WTC11 (cell line): ENCODE results near the gene GPS2. TPM values are rescaled to one million over a fixed set of nuclear protein-coding genes. Genes with fewer than 3 reads are reported as not detected.

ENCODE experiments used
- ATAC-seq: fragments of 200-7000 bp; cut with Tn5 transposase; 2 replicates; pipeline ENCODE4 v1.10.0; 2021; ENCODE audit warnings: mild to moderate bottlenecking, moderate library complexity
- CTCF ChIA-PET: fragments of 300-600 bp; sonication (Branson Sonifier 250); formaldehyde crosslinking; loops from one replicate; lab custom pipeline; 2021; ENCODE audit warnings: antibody characterized with exemption; lab: Charles Lee
- POLR2A ChIA-PET: fragments of 350-600 bp; sonication (Branson Sonifier 250); formaldehyde crosslinking; loops from one replicate; lab custom pipeline; 2021; ENCODE audit warnings: antibody characterized with exemption; lab: Charles Lee
- DNase-seq: peaks from one replicate; pipeline ENCODE4 v3.0.0; 2021; ENCODE audit warnings: low spot score
- H3K27ac Mint-ChIP-seq: 2 replicates; pipeline ENCODE4 v1.8.0; 2021; ENCODE audit warnings: mixed read lengths
- H3K27me3 Mint-ChIP-seq: 2 replicates; pipeline ENCODE4 v1.8.0; 2021; ENCODE audit warnings: low read depth, mild to moderate bottlenecking, moderate library complexity, mixed read lengths
- H3K36me3 Mint-ChIP-seq: 2 replicates; pipeline ENCODE4 v1.8.0; 2021; ENCODE audit warnings: mixed read lengths
- H3K4me1 Mint-ChIP-seq: 2 replicates; pipeline ENCODE4 v1.8.0; 2022; ENCODE audit warnings: mixed read lengths
- H3K4me3 Mint-ChIP-seq: 2 replicates; pipeline ENCODE4 v1.8.0; 2021; ENCODE audit warnings: mild to moderate bottlenecking, moderate library complexity, mixed read lengths
- H3K9me3 Mint-ChIP-seq: 2 replicates; pipeline ENCODE4 v1.8.0; 2021; ENCODE audit warnings: mixed read lengths
- AFF4 ChIP-seq: sonication (generic); formaldehyde crosslinking; IDR thresholded peaks from 2 replicates; pipeline ENCODE4 v1.8.1; 2023; ENCODE audit warnings: mild to moderate bottlenecking, missing genetic modification reagents, borderline replicate concordance
- ESRRA ChIP-seq: sonication (generic); formaldehyde crosslinking; IDR thresholded peaks from 2 replicates; pipeline ENCODE4 v1.8.1; 2022; ENCODE audit warnings: mild to moderate bottlenecking, missing genetic modification reagents, borderline replicate concordance
- ETV6 ChIP-seq: sonication (generic); formaldehyde crosslinking; IDR thresholded peaks from 2 replicates; pipeline ENCODE4 v1.8.1; 2022; ENCODE audit warnings: mild to moderate bottlenecking, missing genetic modification reagents
- HMGA2 ChIP-seq: fragments of 250-450 bp; sonication (Bioruptor Pico); IDR thresholded peaks from 2 replicates; pipeline ENCODE4 v1.4.0; 2021; ENCODE audit warnings: mild to moderate bottlenecking, moderate library complexity
- IRF2 ChIP-seq: sonication (generic); formaldehyde crosslinking; IDR thresholded peaks from 2 replicates; pipeline ENCODE4 v1.8.0; 2022; ENCODE audit warnings: low read depth, missing genetic modification reagents, borderline replicate concordance
- KAT7 ChIP-seq: sonication (generic); formaldehyde crosslinking; IDR thresholded peaks from 2 replicates; pipeline ENCODE4 v1.8.1; 2023; ENCODE audit warnings: missing genetic modification reagents, mild to moderate bottlenecking, borderline replicate concordance
- MAX ChIP-seq: sonication (generic); formaldehyde crosslinking; IDR thresholded peaks from 2 replicates; pipeline ENCODE4 v1.8.0; 2022; ENCODE audit warnings: mild to moderate bottlenecking, missing genetic modification reagents
- NFE2L1 ChIP-seq: sonication (generic); formaldehyde crosslinking; IDR thresholded peaks from 2 replicates; pipeline ENCODE4 v1.8.1; 2023; ENCODE audit warnings: missing genetic modification reagents
- NFYB ChIP-seq: sonication (generic); formaldehyde crosslinking; conservative IDR thresholded peaks from 2 replicates; pipeline ENCODE4 v1.8.0; 2022; ENCODE audit warnings: low read depth, missing genetic modification reagents
- PRDM15 ChIP-seq: sonication (generic); formaldehyde crosslinking; IDR thresholded peaks from 2 replicates; pipeline ENCODE4 v1.8.0; 2022; ENCODE audit warnings: missing genetic modification reagents
- ZBTB21 ChIP-seq: sonication (generic); formaldehyde crosslinking; IDR thresholded peaks from 2 replicates; pipeline ENCODE4 v1.8.1; 2023; ENCODE audit warnings: mild to moderate bottlenecking, missing genetic modification reagents, borderline replicate concordance
- ZNF138 ChIP-seq: sonication (generic); formaldehyde crosslinking; conservative IDR thresholded peaks from 2 replicates; pipeline ENCODE4 v1.8.1; 2022; ENCODE audit warnings: mild to moderate bottlenecking, moderate library complexity, missing genetic modification reagents
- ZNF219 ChIP-seq: sonication (generic); formaldehyde crosslinking; IDR thresholded peaks from 2 replicates; pipeline ENCODE4 v1.8.0; 2023; ENCODE audit warnings: missing genetic modification reagents, mild to moderate bottlenecking, borderline replicate concordance
- ZNF263 ChIP-seq: sonication (generic); formaldehyde crosslinking; IDR thresholded peaks from 2 replicates; pipeline ENCODE4 v1.8.1; 2022; ENCODE audit warnings: low read depth, mild to moderate bottlenecking, moderate library complexity, missing genetic modification reagents
- ZNF512 ChIP-seq: sonication (generic); formaldehyde crosslinking; IDR thresholded peaks from 2 replicates; pipeline ENCODE4 v1.8.1; 2022; ENCODE audit warnings: missing genetic modification reagents, borderline replicate concordance
- total RNA-seq: library from RNA; stranded (reverse); gene quantifications from 3 replicates; pipeline ENCODE4 v1.2.3, GENCODE V29; 2021
- TF ChIP-seq, protein P1 (sequence below): fragments of 250-450 bp; sonication (Bioruptor Pico); IDR thresholded peaks from 2 replicates; pipeline ENCODE4 v2.1.2; 2022; ENCODE audit warnings: mild to moderate bottlenecking, moderate library complexity
- TF ChIP-seq, protein P2 (sequence below): sonication (generic); formaldehyde crosslinking; conservative IDR thresholded peaks from 2 replicates; pipeline ENCODE4 v1.8.1; 2023; ENCODE audit warnings: mild to moderate bottlenecking, low read depth, missing genetic modification reagents, moderate library complexity
- TF ChIP-seq, protein P3 (sequence below): sonication (generic); formaldehyde crosslinking; IDR thresholded peaks from 2 replicates; pipeline ENCODE4 v1.8.1; 2022; ENCODE audit warnings: mild to moderate bottlenecking, missing genetic modification reagents, moderate library complexity, borderline replicate concordance
- TF ChIP-seq, protein P4 (sequence below): sonication (generic); formaldehyde crosslinking; conservative IDR thresholded peaks from 2 replicates; pipeline ENCODE4 v1.8.1; 2022; ENCODE audit warnings: mild to moderate bottlenecking, missing genetic modification reagents

GPS2 gene
- total RNA-seq, 1 experiment from 2014 or later, result 55.9 TPM

DNA sequence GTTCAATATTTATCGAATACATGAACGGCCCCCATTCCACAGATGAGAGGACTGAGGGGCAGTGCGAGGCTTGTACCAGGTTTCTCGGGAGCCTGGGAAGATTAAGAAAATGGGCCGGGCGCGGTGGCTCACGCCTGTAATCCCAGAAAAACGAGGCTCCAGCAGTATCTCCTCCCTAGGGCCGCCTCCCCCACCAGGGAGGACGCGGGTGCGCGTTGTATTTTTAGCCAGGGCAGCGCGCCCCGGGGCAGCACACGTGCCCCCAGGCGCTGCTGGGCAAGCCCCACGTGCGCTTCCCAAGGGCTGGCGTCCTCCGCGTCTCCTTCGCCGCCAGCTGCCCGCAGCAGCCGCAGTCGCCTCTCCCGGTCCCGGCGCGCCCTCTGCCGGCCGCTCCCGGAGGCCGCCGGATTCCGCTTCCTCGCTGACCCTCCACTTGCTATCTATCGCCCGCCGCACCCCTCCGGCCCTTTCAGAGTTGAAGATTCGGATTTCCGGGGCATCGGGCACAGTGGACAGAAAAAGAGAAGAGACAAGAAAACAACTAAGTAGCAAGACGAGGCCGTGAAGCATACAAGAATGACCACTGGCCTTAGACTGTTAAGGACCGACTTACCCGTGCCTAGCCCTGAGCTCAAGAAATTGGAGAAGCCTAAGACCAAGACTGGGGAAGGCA is 18.8 kb downstream of the GPS2 start:
- peaks cover 76% of the 10 kb centered on the region for H3K27me3 Mint-ChIP-seq
- no peak overlapping the region for H3K27ac Mint-ChIP-seq
- ATAC-seq (peak; percentile 27), DNase-seq (peak; percentile 94)
- ChIA-PET CTCF (interaction anchor here (0.6 to 4.1 kb wide), 30 partner anchors 8 to 250 kb away, joined by 3 to 119 read pairs (median 4); partner anchors contain the start of genes ACADVL, ACAP1, DLG4 and DVL2), POLR2A (interaction anchor here (1.2 to 1.4 kb wide), 2 partner anchors 12 to 16 kb away, joined by 3 to 7 read pairs; no protein-coding TSS in a partner anchor)
- H3K36me3 Mint-ChIP-seq, result no peaks in the 10 kb centered on the region
- peaks cover 23% of the 10 kb centered on the region for H3K4me1 Mint-ChIP-seq
- peak overlapping the region; percentile 70 for H3K4me3 Mint-ChIP-seq
- no peaks in the 10 kb centered on the region for H3K9me3 Mint-ChIP-seq
- TF ChIP-seq ETV6 (peak; percentile 95), ZNF138 (no peak; the same call in 1 of the 2 replicates), AFF4 (CRISPR knock-in tag) (no peak), KAT7 (CRISPR knock-in tag) (no peak), NFYB (CRISPR knock-in tag) (no peak), NFE2L1 (CRISPR knock-in tag) (peak; percentile 66; the same call in 1 of the 2 replicates), MAX (peak; percentile 96), IRF2 (CRISPR knock-in tag) (no peak), PRDM15 (CRISPR knock-in tag) (peak; percentile 49; the same call in 1 of the 2 replicates), ZNF219 (CRISPR knock-in tag) (0 out of 2 replicates have a peak, but pooled peaks have one; percentile 16), ZNF512 (CRISPR knock-in tag) (no peak), ZBTB21 (CRISPR knock-in tag) (no peak), HMGA2 (CRISPR knock-in tag) (no peak), ZNF263 (CRISPR knock-in tag) (no peak), ESRRA (CRISPR knock-in tag) (peak; percentile 80)
- TF ChIP-seq, protein P1, sequence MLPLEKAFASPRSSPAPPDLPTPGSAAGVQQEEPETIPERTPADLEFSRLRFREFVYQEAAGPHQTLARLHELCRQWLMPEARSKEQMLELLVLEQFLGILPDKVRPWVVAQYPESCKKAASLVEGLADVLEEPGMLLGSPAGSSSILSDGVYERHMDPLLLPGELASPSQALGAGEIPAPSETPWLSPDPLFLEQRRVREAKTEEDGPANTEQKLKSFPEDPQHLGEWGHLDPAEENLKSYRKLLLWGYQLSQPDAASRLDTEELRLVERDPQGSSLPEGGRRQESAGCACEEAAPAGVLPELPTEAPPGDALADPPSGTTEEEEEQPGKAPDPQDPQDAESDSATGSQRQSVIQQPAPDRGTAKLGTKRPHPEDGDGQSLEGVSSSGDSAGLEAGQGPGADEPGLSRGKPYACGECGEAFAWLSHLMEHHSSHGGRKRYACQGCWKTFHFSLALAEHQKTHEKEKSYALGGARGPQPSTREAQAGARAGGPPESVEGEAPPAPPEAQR, result no peak
- TF ChIP-seq, protein P2, sequence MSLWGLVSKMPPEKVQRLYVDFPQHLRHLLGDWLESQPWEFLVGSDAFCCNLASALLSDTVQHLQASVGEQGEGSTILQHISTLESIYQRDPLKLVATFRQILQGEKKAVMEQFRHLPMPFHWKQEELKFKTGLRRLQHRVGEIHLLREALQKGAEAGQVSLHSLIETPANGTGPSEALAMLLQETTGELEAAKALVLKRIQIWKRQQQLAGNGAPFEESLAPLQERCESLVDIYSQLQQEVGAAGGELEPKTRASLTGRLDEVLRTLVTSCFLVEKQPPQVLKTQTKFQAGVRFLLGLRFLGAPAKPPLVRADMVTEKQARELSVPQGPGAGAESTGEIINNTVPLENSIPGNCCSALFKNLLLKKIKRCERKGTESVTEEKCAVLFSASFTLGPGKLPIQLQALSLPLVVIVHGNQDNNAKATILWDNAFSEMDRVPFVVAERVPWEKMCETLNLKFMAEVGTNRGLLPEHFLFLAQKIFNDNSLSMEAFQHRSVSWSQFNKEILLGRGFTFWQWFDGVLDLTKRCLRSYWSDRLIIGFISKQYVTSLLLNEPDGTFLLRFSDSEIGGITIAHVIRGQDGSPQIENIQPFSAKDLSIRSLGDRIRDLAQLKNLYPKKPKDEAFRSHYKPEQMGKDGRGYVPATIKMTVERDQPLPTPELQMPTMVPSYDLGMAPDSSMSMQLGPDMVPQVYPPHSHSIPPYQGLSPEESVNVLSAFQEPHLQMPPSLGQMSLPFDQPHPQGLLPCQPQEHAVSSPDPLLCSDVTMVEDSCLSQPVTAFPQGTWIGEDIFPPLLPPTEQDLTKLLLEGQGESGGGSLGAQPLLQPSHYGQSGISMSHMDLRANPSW (CRISPR knock-in tag), result 0 out of 2 replicates have a peak, but pooled peaks have one; percentile 45
- TF ChIP-seq, protein P3, sequence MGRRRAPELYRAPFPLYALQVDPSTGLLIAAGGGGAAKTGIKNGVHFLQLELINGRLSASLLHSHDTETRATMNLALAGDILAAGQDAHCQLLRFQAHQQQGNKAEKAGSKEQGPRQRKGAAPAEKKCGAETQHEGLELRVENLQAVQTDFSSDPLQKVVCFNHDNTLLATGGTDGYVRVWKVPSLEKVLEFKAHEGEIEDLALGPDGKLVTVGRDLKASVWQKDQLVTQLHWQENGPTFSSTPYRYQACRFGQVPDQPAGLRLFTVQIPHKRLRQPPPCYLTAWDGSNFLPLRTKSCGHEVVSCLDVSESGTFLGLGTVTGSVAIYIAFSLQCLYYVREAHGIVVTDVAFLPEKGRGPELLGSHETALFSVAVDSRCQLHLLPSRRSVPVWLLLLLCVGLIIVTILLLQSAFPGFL (CRISPR knock-in tag), result no peak
- TF ChIP-seq, protein P4, sequence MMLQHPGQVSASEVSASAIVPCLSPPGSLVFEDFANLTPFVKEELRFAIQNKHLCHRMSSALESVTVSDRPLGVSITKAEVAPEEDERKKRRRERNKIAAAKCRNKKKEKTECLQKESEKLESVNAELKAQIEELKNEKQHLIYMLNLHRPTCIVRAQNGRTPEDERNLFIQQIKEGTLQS, result no peak
